IPS-18c (cell line): ENCODE measurements around the gene TPK1.
"Not testable (repeated sequence)": the region's sequence is repeated elsewhere in the genome, so short reads cannot be mapped to it uniquely, and the experiment has no call there.

Experiments used
- H3K4me3 ChIP-seq: 2 replicates; pipeline ENCODE4 v1.7.0; 2013; ENCODE audit warnings: low read depth, mild to moderate bottlenecking, low read length, moderate library complexity; ENCODE audit not compliant: insufficient read depth
- H3K9me3 ChIP-seq: one replicate; pipeline ENCODE4 v1.6.1; 2013; ENCODE audit warnings: mild to moderate bottlenecking, low read length, moderate library complexity; ENCODE audit not compliant: control insufficient read depth, insufficient read depth

TPK1 gene

GRCh38 chr7:144791488-144791887 is 44.4 kb downstream of the TPK1 start:
- Histone ChIP-seq H3K9me3 (no peaks in the 10 kb centered on the region), H3K4me3 (no peak overlapping the region)

- H3K9me3 ChIP-seq: no peaks in the 10 kb centered on the region
- H3K4me3 ChIP-seq: no peak overlapping the region
These were observed 48.7 kb downstream of the TPK1 start for GRCh38 chr7:144787127-144787526.

GRCh38 chr7:144786522-144786921 is 49.3 kb downstream of the TPK1 start:
- Histone ChIP-seq H3K9me3 (no peaks in the 10 kb centered on the region), H3K4me3 (no peak overlapping the region)

- Histone ChIP-seq H3K9me3 (no peaks in the 10 kb centered on the region), H3K4me3 (no peak overlapping the region)
These were observed 49.8 kb downstream of the TPK1 start for GRCh38 chr7:144786079-144786478.

- Histone ChIP-seq H3K9me3 (no peaks in the 10 kb centered on the region), H3K4me3 (no peak overlapping the region)
These were observed 50.3 kb downstream of the TPK1 start for GRCh38 chr7:144785521-144785920.

GRCh38 chr7:144784943-144785342 is 50.9 kb downstream of the TPK1 start:
- Histone ChIP-seq H3K9me3 (no peaks in the 10 kb centered on the region), H3K4me3 (no peak overlapping the region)

- Histone ChIP-seq H3K4me3 (no peak overlapping the region), H3K9me3 (no peaks in the 10 kb centered on the region)
These were observed 51.4 kb downstream of the TPK1 start for GRCh38 chr7:144784441-144784840.

- no peaks in the 10 kb centered on the region for H3K9me3 ChIP-seq
- no peak overlapping the region for H3K4me3 ChIP-seq
These were observed 53.0 kb downstream of the TPK1 start for GRCh38 chr7:144782883-144783282.

GRCh38 chr7:144780071-144780608 is 55.7 kb downstream of the TPK1 start:
- Histone ChIP-seq H3K9me3 (no peaks in the 10 kb centered on the region), H3K4me3 (no peak overlapping the region)

GRCh38 chr7:144777889-144778288 is 58.0 kb downstream of the TPK1 start:
- not testable (repeated sequence) for H3K9me3 ChIP-seq, H3K4me3 ChIP-seq

- Histone ChIP-seq H3K9me3 (no peaks in the 10 kb centered on the region), H3K4me3 (no peak overlapping the region)
These were observed 58.6 kb downstream of the TPK1 start for GRCh38 chr7:144777005-144777839.

- Histone ChIP-seq H3K9me3 (no peaks in the 10 kb centered on the region), H3K4me3 (no peak overlapping the region)
These were observed 59.4 kb downstream of the TPK1 start for GRCh38 chr7:144776447-144776846.

GRCh38 chr7:144775749-144776148 is 60.1 kb downstream of the TPK1 start:
- no peak overlapping the region for H3K4me3 ChIP-seq
- H3K9me3 ChIP-seq: no peaks in the 10 kb centered on the region

GRCh38 chr7:144771927-144772326 is 63.9 kb downstream of the TPK1 start:
- H3K9me3 ChIP-seq: no peaks in the 10 kb centered on the region

GRCh38 chr7:144771174-144771573 is 64.7 kb downstream of the TPK1 start:
- H3K4me3 ChIP-seq: no peak overlapping the region
- H3K9me3 ChIP-seq: no peaks in the 10 kb centered on the region

More at GRCh38 chr7:144771927-144772326, 63.9 kb downstream of the TPK1 start:
- H3K4me3 ChIP-seq: no peak overlapping the region

- H3K9me3 ChIP-seq: no peaks in the 10 kb centered on the region
- H3K4me3 ChIP-seq: no peak overlapping the region
These were observed 66.5 kb downstream of the TPK1 start for GRCh38 chr7:144769352-144769751.

GRCh38 chr7:144768633-144769032 is 67.2 kb downstream of the TPK1 start:
- Histone ChIP-seq H3K9me3 (no peaks in the 10 kb centered on the region), H3K4me3 (no peak overlapping the region)

GRCh38 chr7:144763291-144763690 is 72.6 kb downstream of the TPK1 start:
- Histone ChIP-seq H3K4me3 (no peak overlapping the region), H3K9me3 (no peaks in the 10 kb centered on the region)

- Histone ChIP-seq H3K4me3 (no peak overlapping the region), H3K9me3 (no peaks in the 10 kb centered on the region)
These were observed 73.0 kb downstream of the TPK1 start for GRCh38 chr7:144762853-144763252.
